Upper lobe of right lung (tissue), 1 donor: ENCODE data around the gene VWA7. TPM values are rescaled to one million over a fixed set of nuclear protein-coding genes. Genes with fewer than 3 reads are reported as not detected.
A peak's percentile ranks its signal among the peaks of the same experiment; 100 is the strongest.
"Not testable (repeated sequence)": the region's sequence is repeated elsewhere in the genome, so short reads cannot be mapped to it uniquely, and the experiment has no call there.

Experiments
- ATAC-seq: fragments of 200-7000 bp; cut with Tn5 transposase; one replicate; pipeline ENCODE4 v1.9.1; 2020; ENCODE audit warnings: mild to moderate bottlenecking, moderate library complexity
- DNase-seq: peaks from one replicate; pipeline ENCODE4 v3.0.0-alpha.2; 2020
- H3K27ac ChIP-seq: fragments of 200-600 bp; one replicate; pipeline ENCODE4 v1.8.0; 2022
- H3K27me3 ChIP-seq: fragments of 200-600 bp; one replicate; pipeline ENCODE4 v1.8.0; 2022; ENCODE audit warnings: mild to moderate bottlenecking
- H3K36me3 ChIP-seq: fragments of 200-600 bp; one replicate; pipeline ENCODE4 v1.8.0; 2022
- H3K4me1 ChIP-seq: fragments of 200-600 bp; one replicate; pipeline ENCODE4 v1.8.0; 2022
- H3K4me3 ChIP-seq: fragments of 200-600 bp; one replicate; pipeline ENCODE4 v1.8.0; 2022; ENCODE audit warnings: mild to moderate bottlenecking
- H3K9me3 ChIP-seq: fragments of 200-600 bp; one replicate; pipeline ENCODE4 v1.8.0; 2022
- CTCF ChIP-seq: fragments of 200-600 bp; IDR thresholded peaks from one replicate; pipeline ENCODE4 v1.8.0; 2022; ENCODE audit warnings: antibody characterized with exemption
- intact Hi-C: fragments of 100-400 bp; cut with DNase I; formaldehyde crosslinking; loops from one replicate; pipeline ENCODE4 v1.11.0; 2022
- long read RNA-seq: library from polyadenylated mRNA; unstranded; transcript quantifications from one replicate; pipeline ENCODE4 v2.0.0, GENCODE V29; 2021
- total RNA-seq: library from RNA; stranded (reverse); fragmentation: NEBNext Ultra II Directional; extraction: Animal tissue kit (Norgen Biotek cat#: 25700); gene quantifications from one replicate; pipeline ENCODE4 v1.2.1, GENCODE V29; 2021
- donor health status: DM: no; HTN: yes; CAD: no; lungs with severe emphysema.

The VWA7 gene
- total RNA-seq, result 3.4 TPM
- long read RNA-seq, partial matches to known transcripts, result 0 of 1 reads
- long read RNA-seq, other reads (novel, unspliced or antisense), result 1 of 1 reads

DNA sequence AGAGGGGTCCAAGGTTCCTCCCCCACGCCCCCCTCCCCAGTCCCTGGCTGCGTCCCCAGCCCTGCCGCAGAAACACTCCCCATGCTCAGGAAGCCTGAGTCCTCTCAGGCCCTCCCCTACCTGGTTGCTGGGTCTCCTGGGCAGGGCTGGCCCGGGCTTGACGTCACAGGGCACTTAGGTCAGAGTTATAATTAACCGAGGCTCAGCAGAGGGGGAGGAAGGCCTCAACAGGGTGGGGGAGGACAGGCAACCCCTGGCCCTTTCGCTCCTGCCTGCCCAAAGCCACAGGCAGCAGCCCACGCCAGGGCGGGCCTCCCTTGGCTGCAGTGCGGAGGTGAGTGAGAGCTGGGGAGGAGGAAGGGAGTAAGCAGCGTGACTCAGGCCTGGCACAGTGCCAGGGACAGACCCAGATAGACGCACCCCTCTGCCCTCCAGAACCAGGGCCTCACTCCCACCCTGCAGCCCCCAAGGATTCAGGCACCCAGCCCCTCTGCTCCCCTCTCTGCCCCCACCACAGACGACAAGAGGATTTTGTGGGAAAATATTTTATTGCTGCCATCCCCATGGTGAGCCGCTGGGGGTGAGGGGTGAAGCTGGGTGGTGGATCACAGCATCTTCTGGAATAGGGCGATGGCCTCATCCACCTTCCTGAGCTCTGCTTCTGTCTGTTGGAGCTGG lies at the start of gene VWA7:
TSS of gene VWA7 (minus strand) at position 340 of the 678 bp plus-strand sequence. CDS start 549 bp downstream, outside the sequence.
- TF ChIP-seq CTCF, result no peak
- Histone ChIP-seq H3K4me3 (peak within 1 kb of the TSS; percentile 3), H3K27me3 (no peaks in the 10 kb centered on the region), H3K27ac (peak within 1 kb of the TSS; percentile 52), H3K4me1 (peaks cover 11% of the 10 kb centered on the region), H3K9me3 (no peaks in the 10 kb centered on the region), H3K36me3 (peaks cover 37% of the 10 kb centered on the region)
- DNase-seq (peak; percentile 92), ATAC-seq (peak; percentile 89)
- intact Hi-C loops, result no loop called here

GRCh38 chr6:31826793-31827285 lies 49.7 kb upstream of the VWA7 start:
- ATAC-seq (peak; percentile 57), DNase-seq (peak; percentile 92)
- peak overlapping the region; percentile 62 for H3K4me3 ChIP-seq
- TF ChIP-seq CTCF, result no peak
- H3K4me1 ChIP-seq, result peaks cover 52% of the 10 kb centered on the region
- H3K27me3 ChIP-seq, result no peaks in the 10 kb centered on the region
- no peaks in the 10 kb centered on the region for H3K9me3 ChIP-seq
- no peaks in the 10 kb centered on the region for H3K36me3 ChIP-seq
- intact Hi-C loops, result no loop called here
- H3K27ac ChIP-seq, result peak overlapping the region; percentile 89

GRCh38 chr6:31825553-31825952 lies 48.4 kb upstream of the VWA7 start:
- Histone ChIP-seq H3K27ac (peak overlapping the region; percentile 89), H3K4me1 (peaks cover 49% of the 10 kb centered on the region)

DNA sequence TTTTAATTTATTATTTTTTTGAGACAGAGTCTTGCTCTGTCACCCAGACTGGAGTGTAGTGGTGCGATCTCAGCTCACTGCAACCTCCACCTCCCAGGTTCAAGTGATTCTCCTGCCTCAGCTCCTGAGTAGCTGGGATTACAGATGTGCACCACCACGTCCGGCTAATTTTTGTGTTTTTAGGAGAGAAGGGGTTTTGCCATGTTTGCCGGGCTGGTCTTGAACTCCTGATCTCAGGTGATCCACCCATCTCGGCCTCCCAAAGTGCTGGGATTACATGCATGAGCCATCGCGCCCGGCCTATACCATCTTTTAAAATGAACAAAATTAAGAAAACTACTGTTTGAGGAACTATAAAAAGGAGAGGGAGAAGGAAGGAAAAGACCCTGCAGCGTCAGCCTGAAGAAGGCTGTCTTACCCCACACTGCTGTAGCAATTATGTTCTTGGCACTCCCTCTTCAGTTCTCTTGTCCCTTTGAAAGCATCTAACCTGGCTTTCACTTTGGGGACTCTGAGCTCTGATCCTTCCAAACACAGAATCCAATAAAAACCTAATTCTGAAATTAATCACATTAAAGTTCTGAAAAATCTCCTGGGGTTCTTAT lies 46.6 kb upstream of the VWA7 start:
- H3K27me3 ChIP-seq, ATAC-seq, DNase-seq, H3K9me3 ChIP-seq, H3K36me3 ChIP-seq, intact Hi-C loops, H3K4me3 ChIP-seq: not testable (repeated sequence)
- H3K27ac ChIP-seq, result peak overlapping the region; percentile 99
- H3K4me1 ChIP-seq, result peaks cover 65% of the 10 kb centered on the region

More at GRCh38 chr6:31825553-31825952, 48.4 kb upstream of the VWA7 start:
- no peak for TF ChIP-seq CTCF
- no peaks in the 10 kb centered on the region for H3K9me3 ChIP-seq
- intact Hi-C loops, result no loop called here
- DNase-seq, result no peak
- no peak overlapping the region for H3K4me3 ChIP-seq
- no peaks in the 10 kb centered on the region for H3K36me3 ChIP-seq
- no peaks in the 10 kb centered on the region for H3K27me3 ChIP-seq
- ATAC-seq, result no peak

DNA sequence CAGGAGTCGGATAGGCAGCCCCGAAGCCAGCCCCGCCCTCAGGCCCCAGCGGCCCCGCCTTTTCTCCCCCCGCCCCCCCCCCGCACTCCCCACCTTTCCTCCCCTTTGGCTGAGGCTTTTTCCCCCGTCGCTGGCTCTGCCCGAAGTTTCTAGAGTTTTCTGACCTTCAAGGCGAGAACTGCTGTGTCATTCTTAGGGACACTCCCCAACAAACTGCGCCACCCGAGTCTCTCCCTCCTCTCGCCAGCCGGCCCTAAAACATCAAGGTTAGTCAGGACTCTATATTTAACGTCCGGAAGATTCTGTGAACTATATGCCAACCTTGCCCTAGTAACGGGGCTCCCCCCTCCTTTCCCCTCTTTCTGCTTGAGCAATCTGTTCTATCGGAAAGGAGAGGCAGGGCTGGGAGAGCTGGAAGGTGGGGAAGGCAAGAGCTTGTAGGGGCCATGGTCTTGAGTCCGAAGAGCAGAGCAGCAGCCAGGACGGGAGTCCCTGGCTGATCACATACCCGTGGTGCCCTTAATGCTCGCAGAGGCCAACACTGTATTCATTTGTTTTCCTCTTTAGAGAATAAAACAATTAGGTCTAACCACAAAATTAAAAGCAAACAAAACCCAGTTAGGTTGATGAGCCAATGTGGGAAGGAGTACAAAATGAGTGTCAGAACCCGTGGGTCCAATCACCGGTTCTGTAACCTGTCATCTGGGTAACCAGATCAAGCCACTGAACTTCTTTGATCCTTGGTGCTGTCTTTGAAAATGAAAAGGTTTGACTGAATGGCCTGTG lies 45.1 kb upstream of the VWA7 start:
- peaks cover 73% of the 10 kb centered on the region for H3K4me1 ChIP-seq
- TF ChIP-seq CTCF, result no peak
- intact Hi-C loops, result no loop called here
- ATAC-seq, result peak; percentile 80
- H3K4me3 ChIP-seq, result peak overlapping the region; percentile 59
- DNase-seq, result peak; percentile 85
- no peaks in the 10 kb centered on the region for H3K27me3 ChIP-seq
- H3K27ac ChIP-seq, result peak overlapping the region; percentile 99
- no peaks in the 10 kb centered on the region for H3K36me3 ChIP-seq
- H3K9me3 ChIP-seq, result no peaks in the 10 kb centered on the region
